IMR-90 (cell line): Measurements from ENCODE around the gene ELOB. TPM values are rescaled to one million over a fixed set of nuclear protein-coding genes. Genes with fewer than 3 reads are reported as not detected.

Source experiments
- ATAC-seq: fragments of 200-7000 bp; cut with Tn5 transposase; 2 replicates; pipeline ENCODE4 v1.9.1; 2020; ENCODE audit warnings: low read depth, mild to moderate bottlenecking, moderate library complexity
- BruUV-seq: library from RNA; stranded (reverse); fragments of 400-500 nt; replicated peaks from 2 replicates; lab custom pipeline; 2021; lab: Mats Ljungman, UMichigan
- CTCF ChIA-PET: fragments of 300-600 bp; formaldehyde crosslinking; extraction: SDS; loops from one replicate; lab custom pipeline; 2021; ENCODE audit warnings: antibody characterized with exemption; lab: Yijun Ruan, JAX
- POLR2A ChIA-PET: fragments of 300-600 bp; sonication (Branson Sonifier 250); formaldehyde crosslinking; loops from one replicate; lab custom pipeline; 2022; ENCODE audit warnings: antibody characterized with exemption; ENCODE audit not compliant: unreplicated experiment; lab: Charles Lee
- DNase-seq: peaks from one replicate; pipeline ENCODE4 v3.0.0; 2013
- H2AFZ ChIP-seq: replicated peaks from 2 replicates; pipeline ENCODE3; 2013; ENCODE audit warnings: low read length, mild to moderate bottlenecking; ENCODE audit not compliant: poor library complexity
- H2AK5ac ChIP-seq: 2 replicates; pipeline ENCODE4 v1.6.1; 2013; ENCODE audit warnings: low read depth, low read length, inconsistent platforms
- H2AK9ac ChIP-seq: replicated peaks from 2 replicates; pipeline ENCODE3; 2013; ENCODE audit warnings: mild to moderate bottlenecking, low read depth, low read length, moderate library complexity; ENCODE audit not compliant: poor library complexity
- H2BK120ac ChIP-seq: 2 replicates; pipeline ENCODE4 v1.6.1; 2013; ENCODE audit warnings: low read depth, low read length, inconsistent platforms
- H2BK15ac ChIP-seq: 3 replicates; pipeline ENCODE4 v1.6.1; 2013; ENCODE audit warnings: low read depth, low read length, inconsistent platforms
- H2BK20ac ChIP-seq: 2 replicates; pipeline ENCODE4 v1.6.1; 2013; ENCODE audit warnings: low read depth, mild to moderate bottlenecking, inconsistent platforms, low read length, moderate library complexity
- H2BK5ac ChIP-seq: 2 replicates; pipeline ENCODE4 v1.6.1; 2013; ENCODE audit warnings: mild to moderate bottlenecking, low read depth, low read length, inconsistent platforms; ENCODE audit not compliant: poor library complexity, severe bottlenecking
- H3K14ac ChIP-seq: replicated peaks from 2 replicates; pipeline ENCODE4 v1.6.1; 2013; ENCODE audit warnings: low read depth, low read length, inconsistent platforms
- H3K18ac ChIP-seq: 2 replicates; pipeline ENCODE4 v1.6.1; 2013; ENCODE audit warnings: low read depth, low read length, control low read depth
- H3K23ac ChIP-seq: 2 replicates; pipeline ENCODE4 v1.6.1; 2013; ENCODE audit warnings: low read depth, low read length, inconsistent platforms
- H3K27ac ChIP-seq: 2 replicates; pipeline ENCODE4 v1.5.1; 2013; ENCODE audit warnings: mild to moderate bottlenecking, control low read depth, low read length; ENCODE audit not compliant: insufficient read depth
- H3K27me3 ChIP-seq: 2 replicates; pipeline ENCODE4 v1.6.1; 2013; ENCODE audit warnings: low read length; ENCODE audit not compliant: control insufficient read depth, insufficient read depth
- H3K36me3 ChIP-seq: 2 replicates; pipeline ENCODE4 v1.6.1; 2013; ENCODE audit warnings: low read length, mixed read lengths; ENCODE audit not compliant: control insufficient read depth, insufficient read depth
- H3K4ac ChIP-seq: 2 replicates; pipeline ENCODE4 v1.6.1; 2013; ENCODE audit warnings: low read depth, low read length, inconsistent platforms
- H3K4me1 ChIP-seq: 2 replicates; pipeline ENCODE4 v1.6.1; 2013; ENCODE audit warnings: low read length, mixed read lengths; ENCODE audit not compliant: control insufficient read depth, insufficient read depth
- H3K4me2 ChIP-seq: 2 replicates; pipeline ENCODE4 v1.6.1; 2013; ENCODE audit warnings: low read depth, mild to moderate bottlenecking, control low read depth, low read length, moderate library complexity
- H3K4me3 ChIP-seq: 2 replicates; pipeline ENCODE4 v1.5.1; 2013; ENCODE audit warnings: low read depth, mild to moderate bottlenecking, control low read depth, low read length, moderate library complexity; ENCODE audit not compliant: insufficient read depth
- H3K56ac ChIP-seq: 2 replicates; pipeline ENCODE4 v1.6.1; 2013; ENCODE audit warnings: low read length, inconsistent platforms; ENCODE audit not compliant: insufficient read depth; ENCODE audit errors: extremely low read depth
- H3K79me1 ChIP-seq, 2 experiments: 2 replicates each; pipeline ENCODE4 v1.6.1; 2013; ENCODE audit warnings: low read length in 2 of 2, inconsistent platforms in 1 of 2, low read depth in 1 of 2
- H3K9ac ChIP-seq: 2 replicates; pipeline ENCODE4 v1.6.1; 2013; ENCODE audit warnings: low read depth, low read length, control low read depth
- H3K9me1 ChIP-seq: 2 replicates; pipeline ENCODE4 v1.6.1; 2013; ENCODE audit warnings: low read length, inconsistent platforms; ENCODE audit not compliant: insufficient read depth
- H3K9me3 ChIP-seq: 2 replicates; pipeline ENCODE4 v1.6.1; 2013; ENCODE audit warnings: low read length; ENCODE audit not compliant: control insufficient read depth, insufficient read depth
- H4K20me1 ChIP-seq: 2 replicates; pipeline ENCODE4 v1.6.1; 2013; ENCODE audit warnings: low read length, inconsistent platforms; ENCODE audit not compliant: insufficient read depth
- H4K5ac ChIP-seq: 2 replicates; pipeline ENCODE4 v1.6.1; 2013; ENCODE audit warnings: mild to moderate bottlenecking, low read depth, low read length, control low read depth
- H4K8ac ChIP-seq, 2 experiments: 2 replicates each; pipeline ENCODE4 v1.6.1; 2013; ENCODE audit warnings: low read depth in 2 of 2, low read length in 2 of 2, control low read depth in 1 of 2, inconsistent platforms in 1 of 2
- H4K91ac ChIP-seq: 2 replicates; pipeline ENCODE4 v1.6.1; 2013; ENCODE audit warnings: low read depth, low read length, inconsistent platforms; ENCODE audit not compliant: insufficient read depth
- BHLHE40 ChIP-seq: fragments of 150-350 bp; IDR thresholded peaks from 2 replicates; pipeline ENCODE4 v1.6.1; 2016; ENCODE audit warnings: mild to moderate bottlenecking, low read depth, low read length
- CEBPB ChIP-seq: IDR thresholded peaks from 2 replicates; pipeline ENCODE4 v1.6.1; 2012; ENCODE audit warnings: low read depth, low read length, improper control_type of control experiment
- CHD1 ChIP-seq: IDR thresholded peaks from 2 replicates; pipeline ENCODE4 v1.6.1; 2012; ENCODE audit warnings: low read depth, low read length, improper control_type of control experiment
- FOS ChIP-seq: fragments of 150-350 bp; IDR thresholded peaks from 2 replicates; pipeline ENCODE4 v1.6.1; 2016; ENCODE audit warnings: low read depth, low read length
- MAFK ChIP-seq: IDR thresholded peaks from 2 replicates; pipeline ENCODE4 v1.6.1; 2012; ENCODE audit warnings: low read depth, low read length, improper control_type of control experiment
- MAZ ChIP-seq: IDR thresholded peaks from 2 replicates; pipeline ENCODE4 v1.6.1; 2012; ENCODE audit warnings: low read depth, mild to moderate bottlenecking, low read length, improper control_type of control experiment, moderate library complexity, borderline replicate concordance
- MXI1 ChIP-seq: IDR thresholded peaks from 2 replicates; pipeline ENCODE4 v1.6.1; 2012; ENCODE audit warnings: low read depth, mild to moderate bottlenecking, low read length, moderate library complexity, borderline replicate concordance
- NFE2L2 ChIP-seq: fragments of 150-350 bp; IDR thresholded peaks from 2 replicates; pipeline ENCODE4 v1.6.1; 2016; ENCODE audit warnings: low read depth, mild to moderate bottlenecking, low read length
- POLR2A ChIP-seq: IDR thresholded peaks from 2 replicates; pipeline ENCODE4 v1.6.1; 2012; ENCODE audit warnings: mild to moderate bottlenecking, low read depth, low read length
- RAD21 ChIP-seq: IDR thresholded peaks from 2 replicates; pipeline ENCODE4 v1.6.1; 2012; ENCODE audit warnings: low read length, improper control_type of control experiment
- RCOR1 ChIP-seq: IDR thresholded peaks from 2 replicates; pipeline ENCODE4 v1.6.1; 2012; ENCODE audit warnings: mild to moderate bottlenecking, low read length, improper control_type of control experiment; ENCODE audit not compliant: insufficient replicate concordance
- RFX5 ChIP-seq: IDR thresholded peaks from 2 replicates; pipeline ENCODE4 v1.8.0; 2012; ENCODE audit warnings: low read depth, mild to moderate bottlenecking, low read length, moderate library complexity
- SMC3 ChIP-seq: fragments of 150-350 bp; IDR thresholded peaks from 2 replicates; pipeline ENCODE4 v1.6.1; 2016; ENCODE audit warnings: low read depth, mild to moderate bottlenecking, antibody characterized with exemption, low read length, moderate library complexity
- WGBS, 2 experiments: methylation state at CpG; one replicate each; pipeline versions ENCODE4 v1.1.5 to v1.1.7; 2013; ENCODE audit warnings: missing lambda C conversion rate in 2 of 2; ENCODE audit not compliant: insufficient read length in 1 of 2; ENCODE audit errors: extremely low coverage in 2 of 2; 5-methylcytosine and 5-hydroxymethylcytosine counted together
- dilution Hi-C: fragments of 300-500 bp; cut with HindIII; formaldehyde crosslinking; loops from one replicate; pipeline ENCODE4 v1.14.3; 2018; ENCODE audit warnings: low sequenced_read_pairs; ENCODE audit not compliant: unreplicated experiment
- in situ Hi-C: fragments of 300-500 bp; cut with MboI; formaldehyde crosslinking; loops from 3 replicates; pipeline ENCODE4 v1.14.3; 2019; ENCODE audit warnings: low sequenced_read_pairs, inconsistent platforms, mixed read lengths
- intact Hi-C: fragments of 100-400 bp; cut with micrococcal nuclease; formaldehyde crosslinking; loops from 2 replicates; pipeline ENCODE4 v1.10.0; 2022
- polyA plus RNA-seq, 3 experiments: library from polyadenylated mRNA; depleted of rRNA; stranded (reverse); fragments of >200 nt; gene quantifications; 2 replicates each; pipeline ENCODE4 v1.2.3, GENCODE V29; 2012; ENCODE audit warnings: low replicate concordance in 1 of 3
- total RNA-seq: library from RNA; depleted of rRNA; stranded (reverse); fragments of >200 nt; gene quantifications from 2 replicates; pipeline ENCODE4 v1.2.3, GENCODE V29; 2012
- TF ChIP-seq, protein P1 (sequence below): fragments of 150-350 bp; IDR thresholded peaks from 2 replicates; pipeline ENCODE4 v1.6.1; 2016; ENCODE audit warnings: low read depth, mild to moderate bottlenecking, low read length, moderate library complexity, borderline replicate concordance
- TF ChIP-seq, protein P2 (sequence below): fragments of 150-350 bp; IDR thresholded peaks from 2 replicates; pipeline ENCODE4 v1.6.1; 2017; ENCODE audit warnings: mild to moderate bottlenecking, antibody characterized with exemption, low read length, low read depth
- TF ChIP-seq, protein P3 (sequence below): conservative IDR thresholded peaks from 2 replicates; pipeline ENCODE4 v1.5.1; 2012; ENCODE audit warnings: mild to moderate bottlenecking, low read depth, low read length, improper control_type of control experiment

Gene ELOB
- total and polyA plus RNA-seq, 2 of the 4 experiments (the other 2 are of a cell fraction): 442 to 5,859 TPM

DNA sequence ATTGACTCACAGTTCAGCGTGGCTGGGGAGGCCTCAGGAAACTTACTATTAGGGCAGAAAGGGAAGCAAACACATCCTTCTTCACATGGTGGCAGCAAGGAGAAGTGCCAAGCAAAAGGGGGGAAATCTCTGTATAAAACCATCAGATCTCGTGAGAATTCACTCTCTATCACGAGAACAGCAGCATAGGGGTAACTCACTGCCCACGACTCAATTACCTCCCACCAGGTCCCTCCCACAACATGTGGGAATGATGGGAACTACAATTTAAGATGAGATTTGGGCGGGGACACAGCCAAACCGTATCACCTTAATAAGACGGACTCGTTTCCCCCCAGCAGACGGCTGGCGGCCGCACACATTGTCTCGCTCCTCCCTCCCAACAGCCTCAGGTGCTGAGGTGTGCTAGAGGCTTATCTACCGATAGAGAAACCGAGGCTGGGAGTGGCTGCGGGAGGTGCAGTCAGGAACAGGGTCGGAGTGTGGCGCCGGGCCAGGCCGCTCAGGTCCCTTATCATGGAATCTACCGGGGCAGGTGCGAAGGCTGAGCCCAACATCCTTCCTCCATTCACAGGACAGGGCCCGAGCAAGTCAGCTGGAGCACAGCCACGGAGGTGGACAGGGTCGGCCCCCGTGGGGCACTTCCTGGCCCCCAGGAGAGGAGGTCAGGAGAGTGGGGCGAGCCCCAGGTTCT is 48.1 kb upstream of the ELOB start:
- H3K9me3 ChIP-seq: no peaks in the 10 kb centered on the region
- TF ChIP-seq MAZ (no peak), SMC3 (no peak), RAD21 (no peak), CHD1 (no peak), RCOR1 (no peak), NFE2L2 (no peak), POLR2A (no peak), MAFK (no peak), RFX5 (no peak), MXI1 (no peak), FOS (no peak), CEBPB (no peak), BHLHE40 (no peak)
- TF ChIP-seq, protein P1, sequence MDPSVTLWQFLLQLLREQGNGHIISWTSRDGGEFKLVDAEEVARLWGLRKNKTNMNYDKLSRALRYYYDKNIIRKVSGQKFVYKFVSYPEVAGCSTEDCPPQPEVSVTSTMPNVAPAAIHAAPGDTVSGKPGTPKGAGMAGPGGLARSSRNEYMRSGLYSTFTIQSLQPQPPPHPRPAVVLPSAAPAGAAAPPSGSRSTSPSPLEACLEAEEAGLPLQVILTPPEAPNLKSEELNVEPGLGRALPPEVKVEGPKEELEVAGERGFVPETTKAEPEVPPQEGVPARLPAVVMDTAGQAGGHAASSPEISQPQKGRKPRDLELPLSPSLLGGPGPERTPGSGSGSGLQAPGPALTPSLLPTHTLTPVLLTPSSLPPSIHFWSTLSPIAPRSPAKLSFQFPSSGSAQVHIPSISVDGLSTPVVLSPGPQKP: no peak
- TF ChIP-seq, protein P2, sequence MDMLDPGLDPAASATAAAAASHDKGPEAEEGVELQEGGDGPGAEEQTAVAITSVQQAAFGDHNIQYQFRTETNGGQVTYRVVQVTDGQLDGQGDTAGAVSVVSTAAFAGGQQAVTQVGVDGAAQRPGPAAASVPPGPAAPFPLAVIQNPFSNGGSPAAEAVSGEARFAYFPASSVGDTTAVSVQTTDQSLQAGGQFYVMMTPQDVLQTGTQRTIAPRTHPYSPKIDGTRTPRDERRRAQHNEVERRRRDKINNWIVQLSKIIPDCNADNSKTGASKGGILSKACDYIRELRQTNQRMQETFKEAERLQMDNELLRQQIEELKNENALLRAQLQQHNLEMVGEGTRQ: no peak
- TF ChIP-seq, protein P3, sequence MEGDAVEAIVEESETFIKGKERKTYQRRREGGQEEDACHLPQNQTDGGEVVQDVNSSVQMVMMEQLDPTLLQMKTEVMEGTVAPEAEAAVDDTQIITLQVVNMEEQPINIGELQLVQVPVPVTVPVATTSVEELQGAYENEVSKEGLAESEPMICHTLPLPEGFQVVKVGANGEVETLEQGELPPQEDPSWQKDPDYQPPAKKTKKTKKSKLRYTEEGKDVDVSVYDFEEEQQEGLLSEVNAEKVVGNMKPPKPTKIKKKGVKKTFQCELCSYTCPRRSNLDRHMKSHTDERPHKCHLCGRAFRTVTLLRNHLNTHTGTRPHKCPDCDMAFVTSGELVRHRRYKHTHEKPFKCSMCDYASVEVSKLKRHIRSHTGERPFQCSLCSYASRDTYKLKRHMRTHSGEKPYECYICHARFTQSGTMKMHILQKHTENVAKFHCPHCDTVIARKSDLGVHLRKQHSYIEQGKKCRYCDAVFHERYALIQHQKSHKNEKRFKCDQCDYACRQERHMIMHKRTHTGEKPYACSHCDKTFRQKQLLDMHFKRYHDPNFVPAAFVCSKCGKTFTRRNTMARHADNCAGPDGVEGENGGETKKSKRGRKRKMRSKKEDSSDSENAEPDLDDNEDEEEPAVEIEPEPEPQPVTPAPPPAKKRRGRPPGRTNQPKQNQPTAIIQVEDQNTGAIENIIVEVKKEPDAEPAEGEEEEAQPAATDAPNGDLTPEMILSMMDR: no peak
- in situ Hi-C loops (no loop called here), intact Hi-C loops (no loop called here), dilution Hi-C loops (no loop called here)
- BruUV-seq: no TSS peak
- no peak overlapping the region for H2BK15ac ChIP-seq
- H4K20me1 ChIP-seq: no peaks in the 10 kb centered on the region
- ATAC-seq: no peak
- H3K4me2 ChIP-seq: no peak overlapping the region
- no peak overlapping the region for H4K91ac ChIP-seq
- no peak overlapping the region for H2BK5ac ChIP-seq
- H3K27ac ChIP-seq: no peak overlapping the region
- H3K23ac ChIP-seq: no peak overlapping the region
- H4K5ac ChIP-seq: no peak overlapping the region
- no peak overlapping the region for H3K56ac ChIP-seq
- H3K9ac ChIP-seq: no peak overlapping the region
- no peak overlapping the region for H2BK20ac ChIP-seq
- no peaks in the 10 kb centered on the region for H3K4me1 ChIP-seq
- no peak overlapping the region for H2AK9ac ChIP-seq
- no peak overlapping the region for H4K8ac ChIP-seq
- ChIA-PET CTCF (no interaction called here), POLR2A (no interaction called here)
- H3K79me1 ChIP-seq: no peaks in the 10 kb centered on the region
- no peaks in the 10 kb centered on the region for H3K9me1 ChIP-seq
- no peak overlapping the region for H2BK120ac ChIP-seq
- H2AFZ ChIP-seq: no peak overlapping the region
- H3K27me3 ChIP-seq: peaks cover 53% of the 10 kb centered on the region
- H3K18ac ChIP-seq: no peak overlapping the region
- WGBS, 2 experiments: no CpG with 5 or more reads among the region's 26 CpGs
- H3K4me3 ChIP-seq: no peak overlapping the region
- H3K36me3 ChIP-seq: no peaks in the 10 kb centered on the region
- H2AK5ac ChIP-seq: no peak overlapping the region
- no peak overlapping the region for H3K14ac ChIP-seq
- H3K4ac ChIP-seq: no peak overlapping the region
- DNase-seq: no peak
